Activated naive CD4-positive, alpha-beta T cell treated with anti-CD3 and anti-CD28 coated beads, Interleukin-2, amount 50 U/mL, for 24 hours (primary cell): ENCODE measurements around the gene BEND3.

Source experiments
- H3K27ac Mint-ChIP-seq: one replicate; pipeline ENCODE4 v1.8.0; 2021; ENCODE audit warnings: mild to moderate bottlenecking, mixed read lengths
- H3K27me3 Mint-ChIP-seq: one replicate; pipeline ENCODE4 v1.8.0; 2021; ENCODE audit warnings: mixed read lengths
- H3K36me3 Mint-ChIP-seq: one replicate; pipeline ENCODE4 v1.8.0; 2021; ENCODE audit warnings: mixed read lengths
- H3K4me1 Mint-ChIP-seq: one replicate; pipeline ENCODE4 v1.8.0; 2021; ENCODE audit warnings: mixed read lengths
- H3K4me3 Mint-ChIP-seq: one replicate; pipeline ENCODE4 v1.8.0; 2021; ENCODE audit warnings: mild to moderate bottlenecking, mixed read lengths
- H3K9me3 Mint-ChIP-seq: one replicate; pipeline ENCODE4 v1.8.0; 2021; ENCODE audit warnings: mixed read lengths

BEND3 gene

DNA sequence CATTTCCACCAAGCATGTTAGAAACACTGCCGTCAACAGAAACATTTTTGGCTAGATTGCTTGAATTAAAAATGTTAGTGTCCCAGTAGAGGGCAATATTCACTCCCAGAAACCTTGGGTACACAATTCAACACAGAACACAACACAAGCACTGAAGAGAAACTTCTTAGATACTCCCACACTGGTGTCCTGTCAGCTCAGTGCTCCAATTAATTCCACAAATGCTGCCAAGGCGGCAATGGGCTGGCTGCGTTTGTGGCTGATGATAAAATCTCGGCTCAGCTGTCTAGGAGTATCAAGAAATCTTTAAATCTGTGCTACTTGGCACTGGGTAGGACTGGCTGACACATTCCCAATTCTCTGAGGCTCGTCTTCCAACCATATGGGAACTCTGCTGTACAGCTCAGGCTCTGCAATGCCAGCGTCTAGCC is 39.3 kb downstream of the BEND3 start:
- H3K4me1 Mint-ChIP-seq = no peaks in the 10 kb centered on the region
- no peak overlapping the region for H3K4me3 Mint-ChIP-seq
- H3K27me3 Mint-ChIP-seq = no peaks in the 10 kb centered on the region
- no peaks in the 10 kb centered on the region for H3K36me3 Mint-ChIP-seq
- H3K9me3 Mint-ChIP-seq = no peaks in the 10 kb centered on the region
- no peak overlapping the region for H3K27ac Mint-ChIP-seq

DNA sequence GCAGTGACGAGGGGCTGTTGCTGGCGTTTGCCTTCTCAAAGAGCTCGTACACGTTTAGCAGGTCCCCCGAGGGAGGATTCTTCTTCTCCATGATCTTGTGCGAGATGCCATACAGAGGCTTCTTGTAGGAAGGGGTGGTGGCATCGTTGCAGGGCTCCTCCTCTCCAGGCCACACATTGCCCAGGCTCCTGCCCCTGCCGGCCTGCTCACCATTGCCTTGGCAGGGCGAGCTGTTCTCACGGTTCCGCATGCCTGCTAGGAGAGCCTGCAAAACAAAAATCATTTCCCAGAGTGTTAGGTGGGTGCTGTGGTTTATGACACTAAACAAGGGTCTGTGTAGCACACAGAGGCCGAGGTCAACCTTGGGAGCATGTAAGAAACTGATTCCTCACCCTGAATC is 44.6 kb downstream of the BEND3 start:
- Mint-ChIP-seq H3K4me1 (no peaks in the 10 kb centered on the region), H3K9me3 (no peaks in the 10 kb centered on the region), H3K27me3 (no peaks in the 10 kb centered on the region), H3K36me3 (peaks cover 2% of the 10 kb centered on the region), H3K27ac (no peak overlapping the region), H3K4me3 (no peak overlapping the region)

DNA sequence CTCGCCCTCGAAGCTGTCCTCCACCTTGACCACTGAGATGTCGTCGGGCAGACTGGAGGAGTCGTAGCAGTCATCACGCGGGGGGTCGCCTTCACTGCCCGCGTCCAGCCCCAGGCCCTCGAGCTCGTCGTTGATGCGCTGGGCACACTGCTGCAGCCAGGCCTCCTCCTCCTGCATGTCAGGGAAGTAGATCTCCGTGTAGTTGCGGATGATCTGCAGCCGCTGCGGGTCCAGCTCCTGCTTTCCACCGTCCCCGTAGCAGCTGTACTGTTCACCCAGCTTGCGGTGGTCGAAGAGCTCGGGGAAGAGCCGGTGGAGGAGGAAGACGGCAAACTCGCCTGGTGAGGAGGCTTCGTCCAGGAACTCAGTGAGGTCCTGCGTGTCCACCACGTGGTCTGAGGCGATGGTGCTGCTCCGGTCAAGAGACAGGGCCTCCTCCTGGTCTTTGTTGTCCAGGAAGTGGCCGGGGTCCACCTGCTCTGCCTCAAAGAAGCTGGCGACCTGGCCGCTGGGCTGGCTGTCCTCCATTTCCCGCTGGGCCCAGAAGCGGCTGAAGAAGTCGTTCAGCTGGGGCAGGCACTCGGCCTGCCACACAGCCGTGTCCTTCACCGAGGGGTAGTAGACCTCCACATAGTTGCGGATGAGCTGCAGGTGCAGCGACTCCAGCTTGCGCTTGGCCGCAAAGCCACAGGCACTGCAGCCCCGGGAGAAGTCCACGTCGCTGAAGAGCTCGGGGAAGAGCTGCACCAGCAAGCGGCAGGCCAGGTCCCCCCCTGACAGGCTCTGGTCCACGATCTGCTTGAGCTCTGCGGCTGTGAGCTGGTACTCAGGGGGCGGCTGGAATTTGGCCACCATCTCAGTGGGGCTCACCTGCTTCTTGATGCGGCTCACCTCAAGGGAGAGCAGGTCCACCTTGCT is 45.4 kb downstream of the BEND3 start:
- Mint-ChIP-seq H3K27me3 (no peaks in the 10 kb centered on the region), H3K36me3 (peaks cover 2% of the 10 kb centered on the region), H3K4me1 (peaks cover 5% of the 10 kb centered on the region), H3K27ac (no peak overlapping the region), H3K9me3 (no peaks in the 10 kb centered on the region), H3K4me3 (no peak overlapping the region)

DNA sequence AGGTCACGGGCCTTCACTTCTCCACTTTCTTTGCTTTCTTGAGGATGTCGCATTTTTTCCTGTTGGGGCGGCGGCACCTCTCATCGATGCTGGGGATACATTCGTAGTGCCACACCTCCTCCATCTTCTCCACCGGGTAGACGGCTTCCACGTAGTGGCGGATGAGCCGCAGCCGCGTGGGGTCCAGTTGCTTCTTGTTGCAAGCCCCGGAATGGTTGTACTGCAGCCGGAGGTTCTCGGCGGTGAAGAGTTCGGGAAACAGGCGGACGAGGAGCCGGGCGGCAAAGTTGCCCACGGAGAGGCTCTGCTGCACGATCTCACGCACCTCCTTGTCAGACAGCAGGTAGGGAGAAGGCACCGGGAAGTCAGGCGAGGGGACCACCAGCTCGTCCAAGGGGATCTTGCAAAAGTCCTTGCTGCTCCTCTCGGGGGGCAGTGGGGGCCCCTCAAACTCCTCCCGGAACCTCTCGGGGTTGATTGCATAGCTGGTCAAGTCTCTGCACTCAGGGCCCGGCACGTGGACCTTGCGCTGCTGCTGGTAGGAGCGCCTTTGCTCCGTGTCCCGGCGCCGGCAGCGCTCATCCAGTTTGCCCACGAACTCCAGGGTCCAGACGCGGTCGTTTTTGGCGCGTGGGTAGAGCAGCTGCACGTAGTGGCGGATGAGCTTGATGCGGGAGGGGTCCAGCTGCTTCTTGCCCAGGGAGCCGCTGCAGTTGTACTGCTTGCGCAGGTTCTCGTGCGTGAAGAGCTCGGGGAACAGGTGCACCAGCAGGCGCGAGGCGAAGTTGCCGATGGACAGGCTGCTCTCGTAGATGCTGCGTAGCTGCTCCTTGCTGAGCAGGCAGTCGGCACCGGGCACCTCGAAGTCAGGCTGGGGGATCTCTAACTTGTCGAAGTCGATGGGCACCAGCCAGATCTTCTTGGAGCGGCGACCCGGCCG is 46.4 kb downstream of the BEND3 start:
- H3K36me3 Mint-ChIP-seq = peaks cover 2% of the 10 kb centered on the region
- H3K4me3 Mint-ChIP-seq = no peak overlapping the region
- H3K9me3 Mint-ChIP-seq = no peaks in the 10 kb centered on the region
- H3K4me1 Mint-ChIP-seq = peaks cover 11% of the 10 kb centered on the region
- H3K27ac Mint-ChIP-seq = no peak overlapping the region
- H3K27me3 Mint-ChIP-seq = no peaks in the 10 kb centered on the region

DNA sequence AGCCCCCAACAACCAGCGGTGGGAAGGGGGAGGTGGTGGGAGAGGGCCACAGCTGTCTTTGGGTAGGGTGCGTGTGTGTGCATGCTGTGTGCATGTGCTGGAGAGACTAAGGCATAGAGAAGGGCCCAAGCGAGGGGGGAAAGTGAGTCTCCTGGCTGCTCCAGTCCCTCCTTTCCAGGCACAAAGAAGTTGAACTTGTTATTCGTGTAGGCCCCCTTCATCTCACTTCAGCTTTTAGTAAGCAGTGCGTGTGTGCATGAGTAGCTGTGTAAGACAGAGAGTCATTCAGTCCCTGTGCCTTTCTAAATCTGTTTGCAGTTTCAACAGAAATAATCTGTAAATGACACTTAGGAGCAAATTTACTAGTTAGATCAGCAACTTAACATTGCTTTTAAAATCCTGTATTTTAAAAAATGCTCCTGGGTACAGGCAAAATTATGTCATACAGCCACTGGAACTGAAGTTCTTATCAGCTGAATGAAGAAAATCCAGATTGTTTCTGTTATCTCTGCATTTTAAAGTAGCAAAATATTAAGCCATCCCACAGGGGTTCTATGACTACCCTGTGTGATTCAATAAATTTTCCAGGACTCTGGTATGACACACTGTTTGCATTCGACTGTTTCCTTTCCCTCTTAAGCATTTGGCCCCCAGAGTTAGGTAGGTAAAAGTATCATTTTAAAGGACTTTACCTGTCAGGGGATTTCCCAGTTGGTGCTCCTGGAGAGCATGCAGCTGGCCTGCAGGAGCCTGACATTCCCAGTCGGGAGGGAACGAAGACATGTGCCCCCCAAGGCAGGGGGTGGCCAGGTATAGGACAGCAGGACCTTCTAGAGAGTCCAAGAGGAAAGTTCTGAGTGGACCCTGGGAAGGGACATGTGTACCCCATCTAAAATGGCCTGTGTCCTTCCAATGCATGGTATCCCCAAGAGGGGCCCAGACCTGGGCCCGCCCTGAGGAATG is 48.3 kb downstream of the BEND3 start:
- Mint-ChIP-seq H3K27me3 (no peaks in the 10 kb centered on the region), H3K27ac (no peak overlapping the region), H3K9me3 (no peaks in the 10 kb centered on the region), H3K36me3 (peaks cover 2% of the 10 kb centered on the region), H3K4me3 (no peak overlapping the region), H3K4me1 (peaks cover 17% of the 10 kb centered on the region)

DNA sequence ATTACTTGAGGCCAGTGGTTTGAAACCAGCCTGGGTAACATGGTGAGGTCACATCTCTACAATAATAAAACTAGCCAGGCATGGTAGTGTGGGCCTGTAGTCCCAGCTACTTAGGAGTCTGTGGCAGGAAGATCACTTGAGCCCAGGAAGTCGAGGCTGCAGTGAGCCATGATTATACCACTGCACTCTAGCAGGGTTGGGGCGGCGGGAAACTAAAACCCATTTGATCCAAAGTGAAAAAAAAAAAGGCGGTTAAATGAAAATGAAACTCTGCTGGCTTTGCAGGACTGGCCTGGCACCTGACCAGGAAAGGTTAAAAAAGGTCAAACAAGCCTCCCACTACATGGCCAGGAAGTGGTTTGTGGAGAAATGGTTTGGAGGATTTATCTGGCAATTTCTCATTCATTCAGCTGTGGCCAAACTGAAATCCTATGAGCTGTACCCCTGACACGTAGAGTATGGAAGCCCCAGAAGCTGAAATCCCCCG is 50.7 kb downstream of the BEND3 start:
- Mint-ChIP-seq H3K9me3 (no peaks in the 10 kb centered on the region), H3K36me3 (peaks cover 2% of the 10 kb centered on the region), H3K4me1 (peaks cover 28% of the 10 kb centered on the region), H3K4me3 (no peak overlapping the region), H3K27ac (no peak overlapping the region), H3K27me3 (no peaks in the 10 kb centered on the region)

DNA sequence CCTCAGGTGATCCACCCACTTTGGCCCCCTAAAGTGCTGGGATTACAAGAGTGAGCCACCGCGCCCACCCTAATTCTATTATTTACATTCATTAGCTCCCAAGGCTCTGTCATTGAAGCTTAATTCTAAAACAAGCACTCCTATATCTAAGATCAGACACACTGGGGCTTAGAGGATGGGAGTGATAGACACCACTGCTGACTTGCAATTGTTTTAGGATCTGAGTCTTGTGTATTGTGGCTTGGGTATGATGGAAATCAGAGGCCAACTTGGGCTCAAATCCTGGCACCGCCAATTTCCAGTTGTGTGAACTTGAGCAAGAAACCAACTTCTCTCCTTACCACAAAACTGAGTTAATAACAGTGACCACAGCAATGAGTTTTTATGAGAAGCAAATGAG is 52.6 kb downstream of the BEND3 start:
- Mint-ChIP-seq H3K27ac (no peak overlapping the region), H3K4me3 (no peak overlapping the region), H3K36me3 (peaks cover 2% of the 10 kb centered on the region), H3K9me3 (no peaks in the 10 kb centered on the region), H3K4me1 (peaks cover 28% of the 10 kb centered on the region), H3K27me3 (no peaks in the 10 kb centered on the region)

DNA sequence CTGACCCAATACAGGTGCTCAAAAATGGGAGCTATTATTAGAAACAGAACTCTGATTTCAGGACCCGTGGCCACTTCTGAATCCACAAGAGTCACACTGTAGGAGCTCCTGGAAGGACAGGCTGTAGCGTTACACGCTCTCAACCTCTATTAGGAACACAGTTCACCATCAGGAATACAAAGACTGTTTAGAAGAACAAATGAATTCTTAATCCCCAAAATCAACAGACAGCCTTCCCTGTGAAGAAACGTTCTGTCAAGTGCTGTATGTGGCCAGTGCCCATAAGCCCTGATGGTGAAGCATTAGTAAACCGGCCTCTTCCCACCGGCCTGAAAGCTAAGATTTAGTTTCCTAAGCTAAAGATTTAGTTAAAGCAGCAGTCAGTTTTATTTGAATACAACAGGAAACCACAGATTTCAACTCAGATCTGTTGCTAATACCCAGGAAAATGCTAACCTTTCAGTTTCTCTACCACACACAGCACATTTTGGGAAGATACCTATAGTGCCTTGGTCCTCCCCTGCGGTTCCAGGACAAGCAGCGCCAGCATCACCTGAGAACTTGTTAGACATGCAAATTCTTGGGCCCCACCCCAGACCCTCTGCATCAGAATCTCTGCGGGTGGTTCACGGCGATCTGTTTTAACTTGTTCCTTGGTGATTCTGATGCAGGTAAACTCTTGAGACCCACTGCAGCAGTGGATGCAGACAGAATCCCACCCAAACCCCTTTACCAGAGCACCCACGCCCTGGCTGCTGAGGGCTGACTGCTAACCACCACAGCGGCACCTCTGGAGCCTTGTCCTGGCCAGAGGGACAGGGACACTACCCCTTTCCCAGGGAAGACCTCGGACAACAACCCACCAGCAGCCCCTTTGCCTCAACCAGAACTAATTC is 53.9 kb downstream of the BEND3 start:
- Mint-ChIP-seq H3K4me1 (peaks cover 28% of the 10 kb centered on the region), H3K9me3 (no peaks in the 10 kb centered on the region), H3K36me3 (peaks cover 2% of the 10 kb centered on the region), H3K4me3 (peak overlapping the region; percentile 60), H3K27ac (no peak overlapping the region), H3K27me3 (no peaks in the 10 kb centered on the region)

DNA sequence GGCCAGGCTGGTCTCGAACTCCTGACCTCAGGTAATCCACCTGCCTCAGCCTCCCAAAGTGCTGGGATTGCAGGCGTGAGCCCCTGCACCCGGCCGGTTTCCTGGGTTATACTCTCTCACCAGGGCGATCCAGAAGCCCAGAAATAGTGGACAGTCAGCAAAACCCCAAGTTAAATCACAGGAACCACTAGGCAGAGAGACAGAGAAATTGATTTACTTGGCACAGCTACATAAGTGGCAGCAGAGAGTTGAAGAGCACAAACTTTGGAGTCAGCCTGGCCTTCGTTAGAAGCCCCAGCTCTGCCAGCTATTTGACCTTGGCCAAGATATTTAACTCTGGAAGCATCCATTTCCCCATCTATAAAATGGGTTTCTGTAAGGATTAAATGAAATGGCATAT is 54.6 kb downstream of the BEND3 start:
- no peaks in the 10 kb centered on the region for H3K9me3 Mint-ChIP-seq
- peaks cover 28% of the 10 kb centered on the region for H3K4me1 Mint-ChIP-seq
- no peak overlapping the region for H3K4me3 Mint-ChIP-seq
- H3K27ac Mint-ChIP-seq = no peak overlapping the region
- H3K27me3 Mint-ChIP-seq = no peaks in the 10 kb centered on the region
- H3K36me3 Mint-ChIP-seq = no peaks in the 10 kb centered on the region

DNA sequence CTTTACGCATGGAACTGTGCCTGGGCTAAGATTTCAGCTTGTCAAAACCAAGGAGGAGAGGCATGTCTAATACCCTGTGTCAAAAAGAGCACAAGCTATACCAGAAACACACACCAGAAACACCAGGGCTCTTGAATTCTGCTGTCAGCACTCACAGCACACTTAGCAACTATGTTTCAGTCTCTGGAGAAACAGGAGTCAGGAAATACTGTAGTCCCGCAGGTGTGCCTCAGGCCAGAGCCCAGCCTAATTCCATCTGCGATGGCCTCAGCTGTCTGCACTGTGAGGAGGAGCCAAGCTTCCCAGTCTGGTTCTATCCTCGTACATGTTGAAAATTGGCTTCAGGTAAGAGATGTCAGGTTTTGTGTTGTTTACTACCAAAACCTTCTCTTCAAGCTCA is 55.7 kb downstream of the BEND3 start:
- Mint-ChIP-seq H3K9me3 (no peaks in the 10 kb centered on the region), H3K36me3 (no peaks in the 10 kb centered on the region), H3K4me1 (peaks cover 20% of the 10 kb centered on the region)

DNA sequence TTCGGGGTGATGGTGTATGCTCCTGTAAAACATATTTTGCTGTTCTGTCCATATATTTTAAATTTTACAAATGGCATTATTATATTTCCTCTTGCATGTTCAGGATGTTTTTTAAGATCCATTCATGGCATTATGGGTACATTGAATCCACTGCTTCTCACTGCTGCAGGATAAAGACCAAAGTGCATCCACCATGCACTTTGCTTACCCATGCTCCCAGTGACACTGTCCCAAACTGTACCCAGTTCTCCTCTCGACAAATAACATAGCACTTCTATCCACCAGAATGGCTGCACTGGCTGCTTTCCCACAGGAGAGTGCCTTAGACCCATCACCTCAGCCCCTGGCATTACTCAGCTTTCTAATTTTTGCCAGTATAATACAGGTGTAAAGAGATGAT is 57.6 kb downstream of the BEND3 start:
- H3K36me3 Mint-ChIP-seq = no peaks in the 10 kb centered on the region
- no peaks in the 10 kb centered on the region for H3K9me3 Mint-ChIP-seq
- peaks cover 17% of the 10 kb centered on the region for H3K4me1 Mint-ChIP-seq
- H3K27ac Mint-ChIP-seq = no peak overlapping the region
- no peaks in the 10 kb centered on the region for H3K27me3 Mint-ChIP-seq
- no peak overlapping the region for H3K4me3 Mint-ChIP-seq

More for the DNA sequence above, 55.7 kb downstream of the BEND3 start:
- no peak overlapping the region for H3K27ac Mint-ChIP-seq
- no peaks in the 10 kb centered on the region for H3K27me3 Mint-ChIP-seq
- no peak overlapping the region for H3K4me3 Mint-ChIP-seq

DNA sequence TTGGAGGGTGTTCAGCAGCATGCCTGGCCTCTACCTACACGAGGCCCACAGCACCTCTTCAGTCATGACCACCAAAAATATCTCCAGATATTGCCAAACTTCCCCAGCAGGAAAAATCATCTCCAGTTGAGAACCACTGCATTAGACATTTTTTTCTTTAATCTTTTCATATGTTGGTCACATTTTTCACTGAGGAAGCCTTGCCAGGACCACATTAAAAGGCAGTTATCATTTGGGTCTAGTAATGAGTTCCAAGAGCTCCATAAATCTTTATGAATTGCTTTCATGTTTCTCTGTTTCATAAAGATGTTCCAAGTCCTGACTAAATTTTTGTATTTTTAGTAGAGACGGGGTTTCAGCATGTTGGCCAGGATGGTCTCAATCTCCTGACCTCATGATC is 58.5 kb downstream of the BEND3 start:
- H3K9me3 Mint-ChIP-seq = no peaks in the 10 kb centered on the region
- H3K4me1 Mint-ChIP-seq = peaks cover 8% of the 10 kb centered on the region
- H3K27me3 Mint-ChIP-seq = no peaks in the 10 kb centered on the region
- H3K4me3 Mint-ChIP-seq = no peak overlapping the region
- H3K36me3 Mint-ChIP-seq = no peaks in the 10 kb centered on the region
- H3K27ac Mint-ChIP-seq = no peak overlapping the region

DNA sequence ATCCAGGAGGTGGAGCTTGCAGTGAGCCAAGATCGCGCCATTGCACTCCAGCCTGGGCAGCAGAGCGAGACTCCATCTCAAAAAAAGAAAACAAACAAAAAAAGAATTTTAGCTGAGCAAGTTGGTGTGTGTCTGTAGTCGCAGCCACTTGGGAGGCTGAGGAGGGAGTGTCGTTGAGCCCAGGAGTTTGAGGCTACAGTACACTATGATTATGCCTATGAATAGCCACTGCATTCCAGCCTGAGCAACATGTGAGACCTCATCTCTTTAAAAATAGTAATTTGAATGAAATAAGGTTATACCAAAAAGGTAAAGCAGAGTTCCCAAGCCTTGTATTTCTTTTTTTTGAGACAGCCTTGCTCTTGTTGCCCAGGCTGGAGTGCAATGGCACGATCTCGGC is 67.5 kb downstream of the BEND3 start:
- no peaks in the 10 kb centered on the region for H3K27me3 Mint-ChIP-seq
- H3K36me3 Mint-ChIP-seq = peaks cover 4% of the 10 kb centered on the region
- H3K4me3 Mint-ChIP-seq = no peak overlapping the region
- no peak overlapping the region for H3K27ac Mint-ChIP-seq
- no peaks in the 10 kb centered on the region for H3K4me1 Mint-ChIP-seq
- H3K9me3 Mint-ChIP-seq = no peaks in the 10 kb centered on the region
